Smooth muscle cell of the brain vasculature (primary cell): ENCODE results near the gene ZFAND6.
"Not testable (repeated sequence)": the region's sequence is repeated elsewhere in the genome, so short reads cannot be mapped to it uniquely, and the experiment has no call there.

ENCODE experiments used
- DNase-seq: peaks from one replicate; pipeline ENCODE4 v3.0.0-alpha.2; 2012; ENCODE audit warnings: low read depth, low spot score

ZFAND6 gene

DNA sequence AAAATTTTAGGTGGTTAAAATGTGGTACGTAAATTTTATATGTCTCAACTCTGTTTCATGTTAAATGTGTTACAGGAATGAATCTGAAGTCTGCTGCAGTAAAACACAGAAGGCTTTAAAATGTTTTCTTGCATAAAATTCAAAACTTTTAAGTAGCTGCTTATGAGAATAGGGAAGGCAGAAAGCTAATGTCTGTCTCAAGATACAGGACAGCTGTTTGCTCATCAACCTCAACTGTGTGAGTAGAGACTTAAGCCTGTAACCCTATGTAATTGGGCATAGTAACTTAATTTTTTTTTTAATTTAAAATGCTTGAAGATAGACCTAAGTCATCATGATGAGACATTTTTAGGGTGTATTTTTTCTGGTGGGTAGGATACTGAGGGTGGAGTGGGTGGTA lies 38.9 kb downstream of the ZFAND6 start:
- DNase-seq: no peak

DNA sequence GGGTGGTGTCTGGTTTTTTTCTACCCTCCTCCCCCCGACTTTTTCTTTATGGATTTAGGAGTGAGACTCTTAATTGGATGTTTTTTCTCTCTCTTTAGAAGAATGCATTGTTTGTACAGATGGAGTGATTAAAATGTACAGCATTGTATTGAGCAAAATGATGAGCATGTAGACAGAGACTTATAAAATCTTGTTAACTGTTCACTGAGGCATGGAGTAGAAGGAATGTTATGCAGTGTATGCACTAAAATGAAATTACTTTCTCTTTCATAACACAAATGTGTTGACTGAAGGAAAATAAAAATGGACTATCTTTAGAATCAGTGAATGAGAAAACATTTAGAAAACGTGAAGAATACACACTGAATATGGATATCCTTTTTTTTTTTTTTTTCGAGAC lies 39.8 kb downstream of the ZFAND6 start:
- DNase-seq: no peak

- not testable (repeated sequence) for DNase-seq
These were observed 40.2 kb downstream of the ZFAND6 start for GRCh38 chr15:80099662-80100061.

DNA sequence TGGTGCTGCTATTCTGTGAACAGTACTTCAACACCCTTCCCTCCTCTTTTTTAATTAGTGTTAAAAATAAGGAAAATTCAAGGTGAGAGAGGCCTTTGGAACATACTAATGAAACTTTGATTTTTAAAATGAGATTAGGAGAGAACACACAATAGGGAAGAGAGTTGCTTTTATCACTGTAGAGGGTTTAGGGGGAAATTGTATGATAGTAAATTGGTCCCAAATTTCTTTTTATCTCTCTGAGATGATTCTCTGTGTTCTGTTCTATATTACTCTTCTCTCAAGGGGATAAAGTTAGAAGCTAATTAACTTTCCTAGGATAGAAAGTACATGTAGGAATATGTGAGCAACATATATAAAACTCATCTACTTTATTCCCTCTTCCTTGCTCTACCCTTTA lies 40.8 kb downstream of the ZFAND6 start:
- DNase-seq: no peak

- no peak for DNase-seq
These were observed 45.7 kb downstream of the ZFAND6 start for GRCh38 chr15:80105193-80105592.

DNA sequence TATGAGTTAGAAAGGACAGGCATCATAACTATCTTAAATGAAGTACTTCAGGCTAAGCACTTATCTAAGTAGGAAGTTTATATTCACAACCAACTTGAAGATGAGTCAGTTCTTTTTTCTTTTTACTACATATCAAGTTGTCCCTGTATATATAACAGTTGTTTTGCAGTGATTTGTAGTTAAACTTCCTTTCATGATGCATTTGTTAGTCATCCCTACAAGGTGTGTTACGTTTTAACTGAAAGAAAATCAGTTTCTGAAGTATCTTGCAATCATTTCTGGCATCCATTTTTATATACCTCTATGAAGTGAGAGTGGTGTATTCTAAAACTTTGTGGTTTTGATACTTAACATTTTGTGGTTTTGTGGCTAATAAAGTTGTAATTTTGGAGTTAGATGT lies 46.1 kb downstream of the ZFAND6 start:
- no peak for DNase-seq

GRCh38 chr15:80106051-80106450 lies 46.6 kb downstream of the ZFAND6 start:
- no peak for DNase-seq

DNA sequence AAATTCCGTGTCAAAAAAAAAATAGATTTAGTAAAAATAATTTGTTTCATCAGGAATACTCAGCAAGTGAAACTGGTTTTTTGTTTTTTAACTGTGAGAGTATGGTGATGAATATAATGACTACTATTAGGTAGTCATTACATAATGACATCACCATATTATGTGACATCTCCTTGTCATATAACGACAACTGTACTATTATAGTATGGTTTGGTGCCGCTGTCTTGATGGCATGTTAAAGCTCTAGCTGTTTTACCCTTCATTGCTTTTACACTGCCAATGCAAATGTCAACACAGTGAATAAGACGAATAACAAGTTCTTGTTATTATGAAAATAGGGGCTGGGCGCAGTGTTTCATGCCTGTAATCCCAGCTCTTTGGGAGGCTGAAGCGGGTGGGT lies 47.7 kb downstream of the ZFAND6 start:
- DNase-seq: no peak

- no peak for DNase-seq
These were observed 48.3 kb downstream of the ZFAND6 start for GRCh38 chr15:80107774-80108173.

GRCh38 chr15:80109388-80109787 lies 49.9 kb downstream of the ZFAND6 start:
- DNase-seq: no peak

DNA sequence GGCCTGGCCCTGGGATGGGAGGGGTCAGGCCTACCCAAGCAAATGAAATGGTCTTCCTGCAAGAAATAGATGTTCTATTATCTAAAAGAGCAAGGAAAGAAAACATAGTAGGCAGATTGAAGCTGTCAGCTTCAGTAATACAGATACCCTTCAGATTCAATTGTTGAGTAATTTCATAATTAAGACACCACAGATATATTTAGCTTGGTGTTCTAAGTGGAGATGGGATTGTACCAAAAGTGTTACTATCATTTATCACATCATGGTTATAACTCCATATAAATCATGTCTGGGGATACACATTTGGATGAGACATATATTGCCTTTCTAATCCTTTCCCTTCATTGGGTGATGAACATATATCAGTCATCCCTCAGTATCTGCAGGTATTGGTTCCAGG lies 51.4 kb downstream of the ZFAND6 start:
- no peak for DNase-seq

DNA sequence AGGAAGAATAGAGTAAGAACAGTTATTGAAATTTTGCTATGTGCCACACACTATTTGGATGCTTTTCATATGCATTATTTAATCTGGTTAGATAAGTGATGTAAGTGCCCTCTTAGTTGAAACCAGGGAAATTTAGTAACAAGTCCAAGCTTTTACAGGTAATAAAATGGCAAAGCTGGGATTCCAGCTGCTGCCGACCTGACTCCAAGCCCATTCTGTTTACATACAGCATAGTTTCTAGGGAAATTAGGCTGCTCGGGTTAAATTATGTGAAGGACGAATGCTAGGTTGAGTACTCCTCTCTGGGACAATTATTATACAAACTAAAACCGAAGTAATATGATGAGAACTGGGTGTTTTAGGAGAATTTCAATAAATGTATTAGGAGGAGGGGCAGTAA lies 54.6 kb downstream of the ZFAND6 start:
- no peak for DNase-seq

DNA sequence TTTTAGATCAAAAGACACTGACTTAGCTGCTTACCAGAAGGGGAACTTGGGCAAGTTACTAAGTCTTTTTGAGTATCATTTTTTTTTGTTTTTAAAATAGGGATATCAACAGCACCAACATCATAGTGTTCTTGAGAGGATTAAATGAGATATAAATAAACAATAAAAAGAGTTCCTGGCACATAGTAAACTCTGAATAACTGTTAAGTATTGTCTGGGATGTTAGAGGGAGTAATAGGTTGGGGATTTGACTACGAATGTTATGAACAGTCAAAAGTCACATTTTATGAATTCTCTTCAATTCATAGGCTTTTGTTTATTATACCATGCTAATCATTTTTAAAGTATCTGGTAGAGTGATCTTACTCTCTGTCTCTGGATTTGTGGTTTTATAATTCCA lies 55.5 kb downstream of the ZFAND6 start:
- DNase-seq: no peak

GRCh38 chr15:80118956-80119355 lies 59.5 kb downstream of the ZFAND6 start:
- DNase-seq: no peak

- DNase-seq: no peak
These were observed 61.2 kb downstream of the ZFAND6 start for GRCh38 chr15:80120636-80121035.

DNA sequence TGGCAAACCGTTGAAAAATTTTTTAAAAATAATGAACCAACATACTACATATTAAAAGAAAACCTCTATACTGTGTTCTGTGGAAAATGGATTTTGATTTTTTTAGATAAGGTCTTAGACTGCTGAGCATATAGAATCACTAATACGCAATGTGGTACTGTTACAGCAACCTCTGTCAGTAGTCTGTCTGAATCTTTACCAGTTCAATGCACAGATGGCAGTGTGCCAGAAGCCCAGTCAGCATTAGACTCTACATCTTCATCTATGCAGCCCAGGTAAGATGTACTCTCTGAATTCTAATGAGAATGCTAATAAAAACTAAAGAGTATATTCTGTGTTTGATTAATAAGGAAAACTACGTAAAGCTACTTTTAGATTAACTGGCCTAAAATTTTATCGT lies 62.1 kb downstream of the ZFAND6 start:
- DNase-seq: no peak

- DNase-seq: no peak
These were observed 63.6 kb downstream of the ZFAND6 start for GRCh38 chr15:80123034-80123433.

DNA sequence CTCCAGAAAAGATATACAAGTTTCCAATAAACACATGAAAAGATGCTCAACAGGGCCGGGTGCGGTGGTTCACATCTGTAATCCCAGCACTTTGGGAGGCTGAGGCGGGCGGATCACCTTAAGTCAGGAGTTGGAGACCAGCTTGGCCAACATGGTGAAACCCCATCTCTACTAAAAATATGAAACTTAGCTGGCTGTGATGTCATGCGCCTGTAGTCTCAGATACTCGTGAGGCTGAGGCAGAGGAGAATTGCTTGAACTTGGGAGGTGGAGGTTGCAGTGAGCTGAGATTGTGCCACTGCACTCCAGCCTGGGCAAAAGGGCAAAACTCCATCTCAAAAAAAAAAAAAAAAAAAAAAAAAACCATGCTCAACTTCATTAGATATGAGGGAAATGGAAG lies 67.8 kb downstream of the ZFAND6 start:
- DNase-seq: not testable (repeated sequence)

DNA sequence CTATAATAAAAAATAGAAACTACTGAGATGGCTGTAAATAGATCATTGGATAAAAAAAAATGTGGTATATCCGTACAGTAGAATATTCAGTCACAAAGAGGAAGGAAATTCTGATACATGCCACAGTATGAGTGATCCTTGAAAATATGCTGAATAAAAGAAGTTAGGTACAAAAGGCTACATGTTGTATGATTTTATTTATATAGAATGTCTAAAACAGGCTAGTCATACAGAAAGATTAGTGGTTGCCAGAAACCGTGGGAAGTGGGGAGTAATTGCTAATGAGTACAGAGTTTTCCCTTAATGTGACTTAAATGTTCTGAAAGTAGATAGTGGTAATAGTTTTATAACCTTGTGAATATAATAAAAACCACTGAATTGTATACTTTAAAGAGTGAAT lies 68.4 kb downstream of the ZFAND6 start:
- DNase-seq: no peak

DNA sequence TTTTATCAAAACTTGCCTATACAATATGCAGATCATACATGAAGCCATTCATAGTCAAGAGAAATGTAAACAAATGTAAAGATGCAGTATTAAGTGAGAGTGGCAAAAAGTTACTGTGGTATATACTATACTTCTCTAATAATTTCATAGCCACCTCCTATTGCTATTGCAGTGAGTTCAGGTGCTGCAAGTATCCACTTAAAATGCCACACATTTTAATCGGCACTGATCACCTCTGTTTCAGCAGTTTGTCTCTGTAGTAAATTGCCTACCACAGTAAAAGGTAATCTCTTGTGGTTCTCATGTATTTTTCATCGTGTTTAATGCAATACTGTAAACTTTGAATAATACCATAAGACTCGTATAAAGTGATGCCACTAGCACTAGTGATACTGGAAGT lies 72.9 kb downstream of the ZFAND6 start:
- DNase-seq: no peak

DNA sequence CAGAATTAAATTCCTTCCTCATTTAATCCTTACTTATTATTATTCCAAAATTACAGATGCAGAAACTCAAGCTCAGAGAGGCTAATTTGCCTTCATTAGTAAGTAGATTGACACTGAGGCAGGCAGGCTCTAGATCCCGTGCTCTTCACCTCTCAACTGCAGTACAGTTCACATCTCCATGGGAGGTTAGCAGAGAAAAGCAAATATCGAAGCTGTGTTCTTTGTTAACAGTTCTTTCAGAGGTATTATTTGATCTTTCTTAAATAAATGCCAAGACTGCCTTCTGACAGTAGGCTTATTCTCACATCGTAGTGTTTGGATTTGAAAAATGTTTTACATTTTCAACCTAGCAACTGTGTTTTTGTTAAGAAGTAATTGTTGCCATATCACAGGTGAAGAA lies 77.4 kb downstream of the ZFAND6 start:
- DNase-seq: no peak

GRCh38 chr15:80138961-80139360 lies 79.5 kb downstream of the ZFAND6 start:
- no peak for DNase-seq

DNA sequence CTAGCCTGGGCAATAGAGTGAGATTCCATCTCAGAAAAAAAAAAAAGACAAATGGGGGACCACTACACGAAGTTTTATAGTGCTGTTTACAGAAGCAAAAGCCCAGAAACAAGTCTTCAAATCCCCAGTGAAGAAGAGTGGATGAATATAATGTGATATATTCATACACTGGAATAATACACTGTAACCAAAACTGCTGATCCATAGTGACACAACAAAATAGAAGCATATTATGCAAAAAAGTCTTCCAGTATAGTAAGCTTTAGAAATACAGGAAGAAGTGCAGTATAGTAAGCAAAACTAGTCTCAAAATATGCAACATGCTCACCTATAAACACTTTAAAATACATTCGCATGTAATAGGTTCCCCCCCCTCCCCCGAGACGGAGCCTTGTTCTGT lies 81.4 kb downstream of the ZFAND6 start:
- DNase-seq: no peak

DNA sequence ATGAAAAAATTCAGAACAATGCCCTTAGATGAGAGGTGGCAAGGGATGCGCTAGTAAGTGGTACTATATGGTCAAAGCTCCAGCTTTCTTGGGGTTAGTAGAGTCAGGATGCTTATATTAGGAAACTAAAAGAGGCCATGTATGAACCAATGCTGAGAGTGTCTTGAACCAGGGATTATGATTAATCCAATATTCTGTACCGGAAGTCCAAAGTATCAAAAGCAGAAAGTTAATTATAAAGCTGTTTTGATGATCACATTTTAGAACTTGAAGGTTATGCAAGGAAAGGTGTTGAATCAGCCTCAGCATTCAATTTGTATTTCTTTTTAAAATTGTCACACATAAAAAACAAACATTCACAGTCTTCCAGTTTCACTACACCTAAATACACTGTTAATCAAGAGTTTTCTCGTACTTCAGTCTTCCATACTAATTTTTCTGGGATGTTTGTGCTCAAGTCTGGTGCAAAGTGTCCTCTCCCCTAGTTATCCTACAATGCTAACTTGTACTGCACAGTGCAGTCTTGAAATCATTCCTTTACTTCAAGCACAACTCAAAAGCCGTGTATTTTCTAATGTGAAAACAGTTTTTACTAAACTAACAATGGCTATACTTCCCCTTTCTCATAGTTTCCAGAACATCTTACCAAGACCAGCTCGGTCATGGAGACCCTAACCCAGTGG lies 82.6 kb downstream of the ZFAND6 start:
- no peak for DNase-seq
